ENCODE data around the gene IZUMO4.
A peak's percentile ranks its signal among the peaks of the same experiment; 100 is the strongest.
"Not testable (repeated sequence)": the region's sequence is repeated elsewhere in the genome, so short reads cannot be mapped to it uniquely, and the experiment has no call there.

IZUMO4 gene

DNA sequence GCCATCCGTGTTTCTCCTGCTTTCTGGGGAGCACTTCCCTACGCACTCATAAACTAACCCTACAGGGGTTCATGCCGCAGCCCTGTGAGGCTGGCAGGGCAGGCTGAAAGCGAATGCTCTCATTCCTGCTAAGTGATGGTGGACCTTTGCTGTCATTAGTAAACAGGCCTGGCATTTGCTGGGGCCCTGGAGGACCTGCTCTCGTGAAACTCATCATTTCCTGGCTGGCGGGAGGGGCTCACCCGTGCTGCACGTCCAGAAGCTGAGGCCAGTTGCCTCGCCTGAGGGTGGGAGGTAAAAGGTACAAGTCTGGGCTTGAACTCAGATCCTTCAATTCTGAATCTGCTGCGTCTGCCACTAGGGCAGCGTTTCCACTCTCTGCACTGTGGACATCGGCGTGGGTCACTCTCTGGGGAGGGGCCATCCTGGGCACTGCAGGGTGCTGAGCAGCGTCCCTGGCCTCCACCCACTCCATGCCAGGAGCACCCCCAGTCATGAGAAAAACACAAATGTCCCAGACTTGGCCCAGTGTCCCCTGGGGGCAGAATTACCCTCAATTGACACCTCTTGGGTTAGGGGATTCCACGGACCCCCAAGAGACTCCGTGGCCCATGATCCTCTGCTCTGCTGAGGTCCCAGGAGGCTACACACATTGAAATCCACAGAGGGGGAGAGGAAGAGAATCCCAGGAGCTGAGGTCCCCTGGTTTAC, 7.6 kb upstream of the IZUMO4 start:
- H3K4me3 ChIP-seq (ENCODE audit: low read depth, low read length) = no peak overlapping the region
- in situ Hi-C loops (cut with HindIII; ENCODE audit: low sequenced_read_pairs) = loop anchor here (10.0 kb wide), 1 partner anchor 94 kb away; no protein-coding TSS in a partner anchor
- TF ChIP-seq, protein P1, sequence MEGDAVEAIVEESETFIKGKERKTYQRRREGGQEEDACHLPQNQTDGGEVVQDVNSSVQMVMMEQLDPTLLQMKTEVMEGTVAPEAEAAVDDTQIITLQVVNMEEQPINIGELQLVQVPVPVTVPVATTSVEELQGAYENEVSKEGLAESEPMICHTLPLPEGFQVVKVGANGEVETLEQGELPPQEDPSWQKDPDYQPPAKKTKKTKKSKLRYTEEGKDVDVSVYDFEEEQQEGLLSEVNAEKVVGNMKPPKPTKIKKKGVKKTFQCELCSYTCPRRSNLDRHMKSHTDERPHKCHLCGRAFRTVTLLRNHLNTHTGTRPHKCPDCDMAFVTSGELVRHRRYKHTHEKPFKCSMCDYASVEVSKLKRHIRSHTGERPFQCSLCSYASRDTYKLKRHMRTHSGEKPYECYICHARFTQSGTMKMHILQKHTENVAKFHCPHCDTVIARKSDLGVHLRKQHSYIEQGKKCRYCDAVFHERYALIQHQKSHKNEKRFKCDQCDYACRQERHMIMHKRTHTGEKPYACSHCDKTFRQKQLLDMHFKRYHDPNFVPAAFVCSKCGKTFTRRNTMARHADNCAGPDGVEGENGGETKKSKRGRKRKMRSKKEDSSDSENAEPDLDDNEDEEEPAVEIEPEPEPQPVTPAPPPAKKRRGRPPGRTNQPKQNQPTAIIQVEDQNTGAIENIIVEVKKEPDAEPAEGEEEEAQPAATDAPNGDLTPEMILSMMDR (IDR thresholded peaks at IDR 0.05; ENCODE audit: low read depth, low read length, missing control alignments) = no peak
- no peak for DNase-seq (ENCODE audit: low read depth)

DNA sequence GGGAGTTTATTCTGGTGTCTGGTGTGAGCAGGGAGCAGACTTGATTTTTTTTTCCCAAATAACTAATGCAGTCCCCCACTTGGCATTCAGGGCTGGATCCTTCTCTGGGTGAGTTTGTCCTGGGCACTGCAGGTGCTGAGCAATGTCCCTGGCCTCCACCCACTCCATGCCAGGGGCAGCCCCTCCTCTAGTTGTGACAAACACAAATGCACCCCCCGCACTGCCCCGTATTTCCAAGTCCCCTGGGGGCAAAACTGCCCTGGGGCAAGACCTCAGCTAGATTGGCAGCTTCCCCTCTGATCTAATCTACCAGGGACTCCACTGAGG, 7.0 kb upstream of the IZUMO4 start:
- H3K4me3 ChIP-seq (ENCODE audit: low read depth, low read length) = no peak overlapping the region
- DNase-seq (ENCODE audit: low read depth) = no peak
- TF ChIP-seq, protein P1 (IDR thresholded peaks at IDR 0.05; ENCODE audit: low read depth, low read length, missing control alignments) = no peak
- in situ Hi-C loops (cut with HindIII; ENCODE audit: low sequenced_read_pairs) = loop anchor here (10.0 kb wide), 1 partner anchor 95 kb away; no protein-coding TSS in a partner anchor

DNA sequence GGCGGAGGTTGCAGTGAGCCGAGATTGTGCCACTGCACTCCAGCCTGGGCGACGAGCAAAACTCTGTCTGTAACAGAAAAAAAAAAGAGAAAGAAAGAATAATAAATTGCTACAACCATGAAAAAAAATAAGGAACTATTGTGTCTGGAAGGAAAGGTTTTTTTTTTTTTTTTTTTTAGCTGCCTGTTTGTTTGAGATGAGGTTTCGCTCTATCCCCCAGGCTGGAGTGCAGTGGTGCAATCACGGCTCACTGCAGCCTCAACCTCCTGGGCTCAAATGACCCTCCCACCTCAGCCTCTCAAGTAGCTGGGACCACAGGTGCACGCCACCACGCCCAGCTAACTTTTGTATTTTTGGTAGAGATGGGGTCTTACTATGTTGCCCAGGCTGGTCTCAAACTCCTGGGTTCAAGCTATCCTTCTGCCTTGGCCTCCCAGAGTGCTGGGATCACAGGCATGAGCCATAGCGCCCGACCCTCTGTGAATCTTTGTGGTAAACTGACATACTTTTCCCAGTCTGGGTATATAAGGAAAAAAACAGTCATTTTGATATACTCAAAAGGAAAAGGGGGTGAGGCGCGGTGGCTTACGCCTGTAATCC, 4.7 kb upstream of the IZUMO4 start:
- in situ Hi-C loops (cut with HindIII; ENCODE audit: low sequenced_read_pairs); DNase-seq (ENCODE audit: low read depth); H3K4me3 ChIP-seq (ENCODE audit: low read depth, low read length): not testable (repeated sequence)

DNA sequence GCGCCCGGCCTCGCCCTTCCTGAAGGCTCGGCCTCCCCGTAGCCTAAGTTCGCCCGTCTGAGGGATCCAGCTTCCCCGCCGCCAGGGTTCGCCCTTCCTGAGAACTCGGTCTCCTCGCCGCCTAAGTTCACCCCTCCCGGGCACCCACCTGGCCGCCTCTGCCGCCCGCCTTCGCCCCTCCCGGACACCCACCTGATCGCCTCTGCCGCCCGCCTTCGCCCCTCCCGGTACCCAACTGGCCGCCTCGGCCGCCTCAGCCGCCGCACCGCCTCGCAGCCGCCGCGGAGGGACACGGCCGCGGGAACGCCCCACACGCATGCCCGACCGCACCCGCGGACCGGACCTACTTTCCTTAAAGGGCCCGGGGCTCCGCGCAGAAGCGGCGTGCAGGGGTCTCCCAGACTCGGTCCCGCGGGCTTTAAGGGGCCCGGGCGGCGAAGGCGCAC, 658 bp upstream of the IZUMO4 start, which contains the start of gene MOB3A:
TSS of gene MOB3A (minus strand) at position 293 of the 446 bp plus-strand sequence. CDS start 17,766 bp downstream, outside the sequence.
- TF ChIP-seq, protein P1 (IDR thresholded peaks at IDR 0.05; ENCODE audit: low read depth, low read length, missing control alignments) = peak; percentile 46
- in situ Hi-C loops (cut with HindIII; ENCODE audit: low sequenced_read_pairs) = no loop called here
- peak within 1 kb of the TSS; percentile 69 for H3K4me3 ChIP-seq (ENCODE audit: low read depth, low read length)
- DNase-seq (ENCODE audit: low read depth) = peak; percentile 84

DNA sequence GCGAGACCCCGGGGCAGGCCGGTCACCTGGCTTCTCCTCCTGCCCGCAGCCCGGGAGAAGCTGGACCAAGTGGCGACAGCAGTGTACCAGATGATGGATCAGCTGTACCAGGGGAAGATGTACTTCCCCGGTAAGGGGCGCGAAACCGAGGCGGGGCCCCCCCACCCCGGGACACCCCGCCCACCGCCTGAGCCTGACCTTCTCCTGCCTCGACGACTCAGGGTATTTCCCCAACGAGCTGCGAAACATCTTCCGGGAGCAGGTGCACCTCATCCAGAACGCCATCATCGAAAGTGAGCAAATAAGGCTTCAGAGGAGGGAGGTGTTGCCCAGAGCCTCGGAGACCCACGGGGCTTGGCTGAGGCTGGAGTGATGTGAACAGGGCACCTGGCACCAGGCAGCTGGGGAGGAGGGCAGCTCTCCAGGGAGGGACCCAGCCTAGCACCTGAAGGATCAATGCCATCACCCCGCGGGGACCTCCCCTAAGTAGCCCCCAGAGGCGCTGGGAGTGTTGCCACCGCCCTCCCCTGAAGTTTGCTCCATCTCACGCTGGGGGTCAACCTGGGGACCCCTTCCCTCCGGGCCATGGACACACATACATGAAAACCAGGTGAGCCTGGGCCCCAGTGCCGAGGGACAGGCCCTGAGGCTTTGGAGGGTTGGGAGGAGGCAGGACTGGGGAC, 629 bp downstream of the IZUMO4 start:
- DNase-seq (ENCODE audit: low read depth) = no peak
- TF ChIP-seq, protein P1 (IDR thresholded peaks at IDR 0.05; ENCODE audit: low read depth, low read length, missing control alignments) = no peak
- in situ Hi-C loops (cut with HindIII; ENCODE audit: low sequenced_read_pairs) = no loop called here
- peak overlapping the region; percentile 33 for H3K4me3 ChIP-seq (ENCODE audit: low read depth, low read length)

DNA sequence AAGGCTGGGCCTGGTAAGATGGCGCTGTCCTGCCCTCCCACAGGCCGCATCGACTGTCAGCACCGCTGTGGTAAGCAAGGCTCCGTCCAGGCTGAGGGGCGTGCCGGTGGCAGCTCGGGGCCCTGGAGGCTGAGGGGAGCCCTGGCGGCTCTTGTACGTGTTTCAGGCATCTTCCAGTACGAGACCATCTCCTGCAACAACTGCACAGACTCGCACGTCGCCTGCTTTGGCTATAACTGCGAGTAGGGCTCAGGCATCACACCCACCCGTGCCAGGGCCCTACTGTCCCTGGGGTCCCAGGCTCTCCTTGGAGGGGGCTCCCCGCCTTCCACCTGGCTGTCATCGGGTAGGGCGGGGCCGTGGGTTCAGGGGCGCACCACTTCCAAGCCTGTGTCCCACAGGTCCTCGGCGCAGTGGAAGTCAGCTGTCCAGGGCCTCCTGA, 1.2 kb downstream of the IZUMO4 start:
- DNase-seq (ENCODE audit: low read depth) = no peak
- in situ Hi-C loops (cut with HindIII; ENCODE audit: low sequenced_read_pairs) = no loop called here
- TF ChIP-seq, protein P1 (IDR thresholded peaks at IDR 0.05; ENCODE audit: low read depth, low read length, missing control alignments) = no peak
- H3K4me3 ChIP-seq (ENCODE audit: low read depth, low read length) = no peak overlapping the region
